CD14-positive monocyte (primary cell): ENCODE results near the gene COL4A4. TPM values are rescaled to one million over a fixed set of nuclear protein-coding genes. Genes with fewer than 3 reads are reported as not detected.

Experiments
- DNase-seq, 3 donors: peaks; one replicate each; pipeline ENCODE4 v3.0.0-alpha.2; 2011 to 2022
- H2AFZ ChIP-seq: 2 replicates; pipeline ENCODE4 v1.6.0; 2012; ENCODE audit warnings: mild to moderate bottlenecking, low read depth, low read length, inconsistent platforms; ENCODE audit not compliant: insufficient read depth, poor library complexity, severe bottlenecking
- H3K27ac ChIP-seq, 2 donors: 1 replicate in 1 of 2; 2 replicates in 1 of 2; pipeline ENCODE4 v1.5.1; 2012 to 2013; ENCODE audit warnings: low read length in 2 of 2, control low read depth in 1 of 2, inconsistent platforms in 1 of 2, low read depth in 1 of 2, mild to moderate bottlenecking in 1 of 2
- H3K27me3 ChIP-seq, 2 donors: one replicate each; pipeline versions ENCODE4 v1.6.0 to v1.6.1; 2011 to 2013; ENCODE audit warnings: low read length in 2 of 2; ENCODE audit not compliant: control insufficient read depth in 2 of 2, insufficient read depth in 2 of 2
- H3K36me3 ChIP-seq, 2 donors: replicated peaks in 1 of 2; 1 replicate in 1 of 2; 2 replicates in 1 of 2; pipeline versions ENCODE4 v1.5.1 to v1.6.1; 2012 to 2013; ENCODE audit warnings: low read length in 2 of 2, control low read depth in 1 of 2, inconsistent platforms in 1 of 2, mild to moderate bottlenecking in 1 of 2; ENCODE audit not compliant: insufficient read depth in 2 of 2, control insufficient read depth in 1 of 2
- H3K4me1 ChIP-seq, 2 donors: 1 replicate in 1 of 2; 2 replicates in 1 of 2; pipeline versions ENCODE4 v1.5.1 to v1.6.1; 2012 to 2013; ENCODE audit warnings: low read length in 2 of 2, control low read depth in 1 of 2, inconsistent platforms in 1 of 2, mild to moderate bottlenecking in 1 of 2, moderate library complexity in 1 of 2; ENCODE audit not compliant: insufficient read depth in 2 of 2, control insufficient read depth in 1 of 2
- H3K4me2 ChIP-seq: replicated peaks from 2 replicates; pipeline ENCODE3; 2012; ENCODE audit warnings: low read length, moderate library complexity, mild to moderate bottlenecking; ENCODE audit not compliant: poor library complexity, severe bottlenecking; ENCODE audit errors: extremely low read depth
- H3K4me3 ChIP-seq, 3 experiments: fragments of 200-600 bp in 1 of 3; sonication (generic) in 1 of 3; replicated peaks in 1 of 3; 1 replicate in 2 of 3; 2 replicates in 1 of 3; pipeline ENCODE4 v1.5.1; 2011 to 2013; ENCODE audit warnings: low read length in 3 of 3, mild to moderate bottlenecking in 3 of 3, control low read depth in 2 of 3, low read depth in 2 of 3, inconsistent platforms in 1 of 3, moderate library complexity in 1 of 3
- H3K79me2 ChIP-seq: 2 replicates; pipeline ENCODE4 v1.6.0; 2012; ENCODE audit warnings: mild to moderate bottlenecking, control low read depth, inconsistent platforms, low read length, moderate library complexity; ENCODE audit not compliant: insufficient read depth
- H3K9ac ChIP-seq: 2 replicates; pipeline ENCODE4 v1.6.0; 2017; ENCODE audit warnings: low read length, mild to moderate bottlenecking; ENCODE audit not compliant: insufficient read depth, poor library complexity, severe bottlenecking
- H3K9me3 ChIP-seq, 2 donors: replicated peaks in 1 of 2; 1 replicate in 1 of 2; 2 replicates in 1 of 2; pipeline versions ENCODE4 v1.5.1 to v1.6.1; 2012 to 2013; ENCODE audit warnings: low read length in 2 of 2, control low read depth in 1 of 2; ENCODE audit not compliant: control insufficient read depth in 1 of 2, insufficient read depth in 1 of 2
- H4K20me1 ChIP-seq: 2 replicates; pipeline ENCODE4 v1.6.0; 2012; ENCODE audit warnings: mild to moderate bottlenecking, low read length, control low read depth, moderate library complexity; ENCODE audit not compliant: insufficient read depth
- H3K27ac Mint-ChIP-seq, 7 donors: one replicate each; pipeline ENCODE4 v1.8.0; 2020; ENCODE audit warnings: mild to moderate bottlenecking in 7 of 7, mixed read lengths in 7 of 7, moderate library complexity in 6 of 7, inconsistent platforms in 2 of 7
- H3K27me3 Mint-ChIP-seq, 3 donors: one replicate each; pipeline ENCODE4 v1.8.0; 2021 to 2022; ENCODE audit warnings: low read depth in 3 of 3, mild to moderate bottlenecking in 3 of 3, mixed read lengths in 3 of 3, moderate library complexity in 3 of 3, inconsistent platforms in 1 of 3
- H3K36me3 Mint-ChIP-seq, 2 donors: one replicate each; pipeline ENCODE4 v1.8.0; 2020; ENCODE audit warnings: mixed read lengths in 2 of 2, inconsistent platforms in 1 of 2, mild to moderate bottlenecking in 1 of 2
- H3K4me1 Mint-ChIP-seq: one replicate; pipeline ENCODE4 v1.8.0; 2020; ENCODE audit warnings: mild to moderate bottlenecking, mixed read lengths
- H3K4me3 Mint-ChIP-seq, 2 donors: one replicate each; pipeline ENCODE4 v1.8.0; 2020; ENCODE audit warnings: mild to moderate bottlenecking in 2 of 2, mixed read lengths in 2 of 2, moderate library complexity in 1 of 2
- H3K9me3 Mint-ChIP-seq, 7 donors: one replicate each; pipeline ENCODE4 v1.8.0; 2020 to 2022; ENCODE audit warnings: mixed read lengths in 7 of 7, mild to moderate bottlenecking in 6 of 7, moderate library complexity in 6 of 7, inconsistent platforms in 2 of 7
- WGBS: methylation state at CpG from one replicate; pipeline ENCODE4 v1.1.5; 2013; ENCODE audit warnings: missing lambda C conversion rate; ENCODE audit not compliant: insufficient coverage; 5-methylcytosine and 5-hydroxymethylcytosine counted together
- intact Hi-C, 2 donors: fragments of 100-400 bp; cut with micrococcal nuclease; formaldehyde crosslinking; loops; one replicate each; pipeline versions ENCODE4 v1.15.0 to v1.15.1; 2023
- polyA plus RNA-seq, 3 donors: library from polyadenylated mRNA; depleted of rRNA in 1 of 3; unstranded in 2 of 3; stranded (reverse) in 1 of 3; fragments of 300-500 nt in 2 of 3; fragments of >200 nt in 1 of 3; fragmentation: Illumina TruSeq in 2 of 3; gene quantifications; 1 replicate in 2 of 3; 2 replicates in 1 of 3; pipeline ENCODE4 v1.2.3, GENCODE V29; 2012 to 2021
- TF ChIP-seq, protein P1 (sequence below): fragments of 200-600 bp; IDR thresholded peaks from one replicate; pipeline ENCODE4 v1.8.0; 2022; ENCODE audit warnings: antibody characterized with exemption, mild to moderate bottlenecking

Gene COL4A4
- polyA plus RNA-seq, 3 donors = 0.03 TPM; not detected in 2

DNA sequence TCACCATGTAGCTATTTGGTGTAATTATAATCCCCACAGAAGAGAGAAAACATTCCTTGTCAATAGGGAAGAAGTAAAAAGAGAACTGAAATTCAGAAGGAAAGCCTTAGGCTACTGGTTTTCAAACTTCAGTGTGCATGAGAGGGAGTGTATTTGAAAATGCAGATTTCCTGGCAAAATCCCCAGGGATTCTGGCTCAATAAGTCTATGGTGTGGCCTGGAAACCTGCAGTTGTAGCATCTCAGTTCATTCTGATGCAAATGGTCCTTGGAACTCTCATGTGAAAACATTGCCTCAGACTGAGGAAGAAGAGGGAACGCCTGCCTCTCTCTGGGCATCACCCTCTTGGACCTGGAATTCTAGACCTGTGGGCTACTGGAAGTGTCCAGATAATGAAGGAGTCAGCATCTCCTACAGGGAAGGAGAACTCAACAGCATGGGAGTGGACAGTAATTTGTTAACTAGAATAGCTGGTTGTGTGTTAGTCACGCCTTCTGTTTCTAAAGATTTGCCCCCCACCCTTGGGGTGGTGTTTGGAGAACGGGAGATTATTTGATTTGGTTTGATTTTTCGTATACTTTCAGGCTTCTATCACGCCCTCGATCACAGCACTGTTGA, 21.7 kb upstream of the COL4A4 start:
- no peaks in the 10 kb centered on the region for H3K4me1 ChIP-seq
- H3K27ac ChIP-seq = no peak overlapping the region
- no peaks in the 10 kb centered on the region for H3K9me3 ChIP-seq
- no peaks in the 10 kb centered on the region for H3K36me3 ChIP-seq
- intact Hi-C loops = no loop called here
- TF ChIP-seq, protein P1, sequence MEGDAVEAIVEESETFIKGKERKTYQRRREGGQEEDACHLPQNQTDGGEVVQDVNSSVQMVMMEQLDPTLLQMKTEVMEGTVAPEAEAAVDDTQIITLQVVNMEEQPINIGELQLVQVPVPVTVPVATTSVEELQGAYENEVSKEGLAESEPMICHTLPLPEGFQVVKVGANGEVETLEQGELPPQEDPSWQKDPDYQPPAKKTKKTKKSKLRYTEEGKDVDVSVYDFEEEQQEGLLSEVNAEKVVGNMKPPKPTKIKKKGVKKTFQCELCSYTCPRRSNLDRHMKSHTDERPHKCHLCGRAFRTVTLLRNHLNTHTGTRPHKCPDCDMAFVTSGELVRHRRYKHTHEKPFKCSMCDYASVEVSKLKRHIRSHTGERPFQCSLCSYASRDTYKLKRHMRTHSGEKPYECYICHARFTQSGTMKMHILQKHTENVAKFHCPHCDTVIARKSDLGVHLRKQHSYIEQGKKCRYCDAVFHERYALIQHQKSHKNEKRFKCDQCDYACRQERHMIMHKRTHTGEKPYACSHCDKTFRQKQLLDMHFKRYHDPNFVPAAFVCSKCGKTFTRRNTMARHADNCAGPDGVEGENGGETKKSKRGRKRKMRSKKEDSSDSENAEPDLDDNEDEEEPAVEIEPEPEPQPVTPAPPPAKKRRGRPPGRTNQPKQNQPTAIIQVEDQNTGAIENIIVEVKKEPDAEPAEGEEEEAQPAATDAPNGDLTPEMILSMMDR = no peak
- Mint-ChIP-seq H3K4me3 (no peak overlapping the region), H3K4me1 (no peaks in the 10 kb centered on the region), H3K27ac (no peak overlapping the region), H3K27me3 (peaks cover 2 to 3% (median 3%) of the 10 kb centered on the region in 3 donors), H3K9me3 (no peaks in the 10 kb centered on the region), H3K36me3 (no peaks in the 10 kb centered on the region)
- no peak for DNase-seq
- no peak overlapping the region for H3K4me2 ChIP-seq
- H3K27me3 ChIP-seq = no peaks in the 10 kb centered on the region
- H3K9ac ChIP-seq = no peak overlapping the region
- no peak overlapping the region for H3K4me3 ChIP-seq
- no peaks in the 10 kb centered on the region for H4K20me1 ChIP-seq
- H2AFZ ChIP-seq = no peak overlapping the region
- WGBS = 82% methylated on average over 2 of the region's 6 CpGs
- no peaks in the 10 kb centered on the region for H3K79me2 ChIP-seq

DNA sequence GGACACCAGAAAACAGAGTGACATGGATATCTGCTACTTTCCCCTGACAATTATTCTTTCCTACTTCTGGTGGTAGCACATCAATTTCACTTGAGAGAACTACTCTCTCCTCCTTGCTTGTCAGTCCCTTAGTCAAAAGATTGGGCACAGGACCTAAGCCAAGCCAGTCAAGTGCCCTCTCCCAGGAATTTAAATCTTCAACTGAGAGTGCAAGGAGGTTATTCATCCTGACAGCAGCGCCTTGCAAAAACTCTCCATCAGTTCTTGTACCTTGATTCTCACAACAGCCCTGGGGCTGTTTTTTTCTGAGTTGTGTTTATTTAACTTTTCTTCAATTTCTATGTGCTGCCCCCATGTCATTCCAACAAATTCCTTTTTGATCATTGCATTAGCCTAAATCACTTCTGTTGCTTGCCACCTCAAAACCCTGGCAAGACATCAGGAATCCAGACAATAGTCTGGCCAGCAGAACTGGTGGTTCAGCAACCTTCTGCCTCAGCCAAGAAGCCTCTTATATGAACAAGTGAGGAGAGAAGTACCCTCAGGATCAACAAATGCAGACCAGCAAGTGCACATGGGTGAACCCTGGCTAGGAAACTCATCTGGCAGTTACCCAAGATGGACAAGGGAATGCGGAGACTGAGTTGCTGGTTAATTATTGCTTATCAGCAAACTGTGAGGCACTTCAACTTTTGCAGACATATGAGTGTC, 19.8 kb upstream of the COL4A4 start:
- Histone ChIP-seq H2AFZ (no peak overlapping the region), H3K36me3 (no peaks in the 10 kb centered on the region), H3K9me3 (no peaks in the 10 kb centered on the region), H3K9ac (no peak overlapping the region), H3K4me3 (no peak overlapping the region), H4K20me1 (no peaks in the 10 kb centered on the region), H3K4me1 (no peaks in the 10 kb centered on the region), H3K27ac (no peak overlapping the region), H3K79me2 (no peaks in the 10 kb centered on the region), H3K27me3 (no peaks in the 10 kb centered on the region), H3K4me2 (no peak overlapping the region)
- H3K4me3 Mint-ChIP-seq = no peak overlapping the region
- H3K4me1 Mint-ChIP-seq = no peaks in the 10 kb centered on the region
- 100% methylated on average over 1 of the region's 2 CpGs for WGBS
- no peaks in the 10 kb centered on the region for H3K36me3 Mint-ChIP-seq
- peaks cover 2 to 6% (median 3%) of the 10 kb centered on the region in 3 donors for H3K27me3 Mint-ChIP-seq
- peaks cover 0 to 1% (median 0%) of the 10 kb centered on the region in 7 donors for H3K9me3 Mint-ChIP-seq
- no peak for DNase-seq
- TF ChIP-seq, protein P1 = no peak
- intact Hi-C loops = no loop called here
- no peak overlapping the region for H3K27ac Mint-ChIP-seq
